HCEC 1CT (cell line): ENCODE results near the gene FANCB.
A peak's percentile ranks its signal among the peaks of the same experiment; 100 is the strongest.

Experiments
- DNase-seq: peaks from one replicate; pipeline ENCODE4 v3.0.0-alpha.2; 2017

The FANCB gene

GRCh38 chrX:14872851-14873675 lies at the start of gene FANCB, which contains the start of gene MOSPD2:
TSS of gene FANCB (minus strand) at chrX:14873069. CDS start at chrX:14865510, 7,559 bp downstream.
TSS of gene MOSPD2 (plus strand) at chrX:14873421. CDS start at chrX:14873529, 108 bp downstream.
- peak; percentile 91 for DNase-seq

- DNase-seq = peak; percentile 75
Measured at GRCh38 chrX:14922437-14922836, 49.6 kb upstream of the FANCB start.

GRCh38 chrX:14920196-14920595 lies 47.3 kb upstream of the FANCB start:
- DNase-seq = peak; percentile 15

- no peak for DNase-seq
Measured at GRCh38 chrX:14919407-14919806, 46.5 kb upstream of the FANCB start.

GRCh38 chrX:14916017-14916674 lies 43.3 kb upstream of the FANCB start:
- peak; percentile 61 for DNase-seq

GRCh38 chrX:14915596-14915995 lies 42.7 kb upstream of the FANCB start:
- DNase-seq = no peak

- DNase-seq = no peak
Measured at GRCh38 chrX:14913241-14913640, 40.4 kb upstream of the FANCB start.

GRCh38 chrX:14903891-14904290 lies 31.0 kb upstream of the FANCB start:
- DNase-seq = no peak

GRCh38 chrX:14902537-14902936 lies 29.7 kb upstream of the FANCB start:
- DNase-seq = no peak

GRCh38 chrX:14899607-14900006 lies 26.7 kb upstream of the FANCB start:
- peak; percentile 65 for DNase-seq

GRCh38 chrX:14897042-14897441 lies 24.2 kb upstream of the FANCB start:
- no peak for DNase-seq

- DNase-seq = no peak
Measured at GRCh38 chrX:14896273-14896672, 23.4 kb upstream of the FANCB start.

GRCh38 chrX:14886252-14886651 lies 13.4 kb upstream of the FANCB start:
- no peak for DNase-seq

GRCh38 chrX:14884714-14885113 lies 11.8 kb upstream of the FANCB start:
- DNase-seq = no peak

GRCh38 chrX:14883826-14884225 lies 11.0 kb upstream of the FANCB start:
- DNase-seq = no peak

GRCh38 chrX:14875624-14876023 lies 2.8 kb upstream of the FANCB start:
- DNase-seq = no peak

GRCh38 chrX:14873676-14874049 lies 794 bp upstream of the FANCB start:
- no peak for DNase-seq

- no peak for DNase-seq
Measured at GRCh38 chrX:14872355-14872754, 514 bp downstream of the FANCB start.

GRCh38 chrX:14871767-14872166 lies 1.1 kb downstream of the FANCB start:
- DNase-seq = no peak

GRCh38 chrX:14865201-14865600 lies 7.7 kb downstream of the FANCB start:
- peak; percentile 13 for DNase-seq

- DNase-seq = peak; percentile 55
Measured at GRCh38 chrX:14864631-14865030, 8.2 kb downstream of the FANCB start.

GRCh38 chrX:14851526-14851925 lies 21.3 kb downstream of the FANCB start:
- no peak for DNase-seq

- no peak for DNase-seq
Measured at GRCh38 chrX:14843666-14844065, 29.2 kb downstream of the FANCB start.

GRCh38 chrX:14837155-14837554 lies 35.7 kb downstream of the FANCB start:
- DNase-seq = no peak
